Measurements from ENCODE around the gene SYT1.

- TF ChIP-seq POLR2A (IDR thresholded peaks at IDR 0.05) (no peak), EP300 (IDR thresholded peaks at IDR 0.05) (no peak)
Observed at GRCh38 chr12:79119796-79120195, 255.2 kb downstream of the SYT1 start.
